H9 (cell line): ENCODE measurements around the gene DEGS2. TPM values are rescaled to one million over a fixed set of nuclear protein-coding genes. Genes with fewer than 3 reads are reported as not detected.

Experiments used
- DNase-seq: peaks from one replicate; pipeline ENCODE4 v3.0.0-alpha.2; 2017
- H2AFZ ChIP-seq: one replicate; pipeline ENCODE4 v1.6.1; 2013; ENCODE audit warnings: mild to moderate bottlenecking, low read length, control low read depth, moderate library complexity
- H2AK5ac ChIP-seq: 2 replicates; pipeline ENCODE4 v1.6.1; 2013; ENCODE audit warnings: low read length, control low read depth, mixed read lengths; ENCODE audit not compliant: insufficient read length
- H2BK120ac ChIP-seq: one replicate; pipeline ENCODE4 v1.6.1; 2013; ENCODE audit warnings: low read depth, mild to moderate bottlenecking, low read length, control low read depth, inconsistent platforms; ENCODE audit not compliant: poor library complexity, severe bottlenecking
- H2BK12ac ChIP-seq: 2 replicates; pipeline ENCODE4 v1.6.1; 2013; ENCODE audit warnings: low read length, control low read depth, mixed read lengths, low read depth; ENCODE audit not compliant: insufficient read length
- H2BK15ac ChIP-seq: 2 replicates; pipeline ENCODE4 v1.6.1; 2013; ENCODE audit warnings: low read depth, low read length, control low read depth
- H2BK20ac ChIP-seq: one replicate; pipeline ENCODE4 v1.6.1; 2013; ENCODE audit warnings: low read depth, mild to moderate bottlenecking, low read length, control low read depth, inconsistent platforms; ENCODE audit not compliant: poor library complexity, severe bottlenecking
- H2BK5ac ChIP-seq: 2 replicates; pipeline ENCODE4 v1.6.1; 2013; ENCODE audit warnings: low read length, control low read depth, mixed read lengths; ENCODE audit not compliant: insufficient read length
- H3K14ac ChIP-seq: 2 replicates; pipeline ENCODE4 v1.6.1; 2013; ENCODE audit warnings: low read length, control low read depth; ENCODE audit not compliant: insufficient read depth
- H3K18ac ChIP-seq: 2 replicates; pipeline ENCODE4 v1.6.1; 2013; ENCODE audit warnings: low read depth, mild to moderate bottlenecking, mixed read lengths, low read length, control low read depth; ENCODE audit not compliant: insufficient read length
- H3K23ac ChIP-seq: 2 replicates; pipeline ENCODE4 v1.6.1; 2013; ENCODE audit warnings: low read length, control low read depth, mixed read lengths, low read depth; ENCODE audit not compliant: insufficient read length
- H3K23me2 ChIP-seq: 2 replicates; pipeline ENCODE4 v1.6.1; 2013; ENCODE audit warnings: low read depth, mild to moderate bottlenecking, mixed read lengths, low read length, control low read depth; ENCODE audit not compliant: insufficient read length, poor library complexity, severe bottlenecking
- H3K27ac ChIP-seq: 2 replicates; pipeline ENCODE4 v1.5.1; 2013; ENCODE audit warnings: low read length, control low read depth, mixed read lengths, low read depth; ENCODE audit not compliant: insufficient read length
- H3K27me3 ChIP-seq: 2 replicates; pipeline ENCODE4 v1.6.1; 2013; ENCODE audit warnings: low read length, control low read depth, inconsistent platforms; ENCODE audit not compliant: insufficient read depth
- H3K4ac ChIP-seq: 2 replicates; pipeline ENCODE4 v1.6.1; 2013; ENCODE audit warnings: low read depth, mild to moderate bottlenecking, control low read depth, inconsistent platforms, low read length, moderate library complexity
- H3K4me1 ChIP-seq: 2 replicates; pipeline ENCODE4 v1.6.1; 2013; ENCODE audit warnings: low read length, control low read depth, inconsistent platforms; ENCODE audit not compliant: insufficient read depth
- H3K4me2 ChIP-seq: 2 replicates; pipeline ENCODE4 v1.6.1; 2013; ENCODE audit warnings: low read length, control low read depth, mixed read lengths; ENCODE audit not compliant: insufficient read length, insufficient read depth
- H3K56ac ChIP-seq: 2 replicates; pipeline ENCODE4 v1.6.1; 2013; ENCODE audit warnings: low read depth, mild to moderate bottlenecking, mixed read lengths, low read length, control low read depth; ENCODE audit not compliant: insufficient read length
- H3K79me1 ChIP-seq: 2 replicates; pipeline ENCODE4 v1.6.1; 2013; ENCODE audit warnings: low read depth, mild to moderate bottlenecking, moderate library complexity, low read length, control low read depth, inconsistent platforms; ENCODE audit not compliant: insufficient read depth, poor library complexity, severe bottlenecking
- H3K79me2 ChIP-seq: 2 replicates; pipeline ENCODE4 v1.6.1; 2013; ENCODE audit warnings: low read length, control low read depth, inconsistent platforms; ENCODE audit not compliant: insufficient read depth
- H3K9ac ChIP-seq: 2 replicates; pipeline ENCODE4 v1.6.1; 2013; ENCODE audit warnings: low read length, control low read depth, mixed read lengths; ENCODE audit not compliant: insufficient read length; ENCODE audit errors: extremely low read depth
- H3K9me3 ChIP-seq: one replicate; pipeline ENCODE4 v1.6.1; 2013; ENCODE audit warnings: low read depth, low read length, inconsistent platforms; ENCODE audit not compliant: control insufficient read depth
- H3T11ph ChIP-seq: one replicate; pipeline ENCODE4 v1.6.1; 2013; ENCODE audit warnings: mild to moderate bottlenecking, low read length, control low read depth, inconsistent platforms
- H4K20me1 ChIP-seq: one replicate; pipeline ENCODE4 v1.6.1; 2013; ENCODE audit not compliant: control insufficient read depth, insufficient read length, insufficient read depth
- H4K5ac ChIP-seq: 2 replicates; pipeline ENCODE4 v1.6.1; 2013; ENCODE audit warnings: low read depth, mild to moderate bottlenecking, mixed read lengths, low read length, control low read depth; ENCODE audit not compliant: insufficient read length
- H4K8ac ChIP-seq: replicated peaks from 2 replicates; pipeline ENCODE4 v1.6.1; 2013; ENCODE audit warnings: low read length, control low read depth, mixed read lengths, low read depth; ENCODE audit not compliant: insufficient read length
- H4K91ac ChIP-seq: 2 replicates; pipeline ENCODE4 v1.6.1; 2013; ENCODE audit warnings: low read depth, mild to moderate bottlenecking, moderate library complexity, mixed read lengths, low read length, control low read depth; ENCODE audit not compliant: insufficient read length
- H3K27ac Mint-ChIP-seq, 3 experiments: 2 replicates in 2 of 3; 3 replicates in 1 of 3; pipeline ENCODE4 v1.8.0; 2020 to 2021; ENCODE audit warnings: mixed read lengths in 3 of 3, mild to moderate bottlenecking in 1 of 3, moderate library complexity in 1 of 3
- H3K27me3 Mint-ChIP-seq: 2 replicates; pipeline ENCODE4 v1.8.0; 2021; ENCODE audit warnings: low read depth, mild to moderate bottlenecking, moderate library complexity, mixed read lengths
- H3K36me3 Mint-ChIP-seq, 3 experiments: 2 replicates in 2 of 3; 3 replicates in 1 of 3; pipeline ENCODE4 v1.8.0; 2020 to 2021; ENCODE audit warnings: low read depth in 3 of 3, mixed read lengths in 3 of 3; ENCODE audit not compliant: insufficient read depth in 1 of 3
- H3K4me1 Mint-ChIP-seq, 2 experiments: 2 replicates each; pipeline ENCODE4 v1.8.0; 2020; ENCODE audit warnings: mixed read lengths in 2 of 2
- H3K4me3 Mint-ChIP-seq, 2 experiments: 2 replicates in 1 of 2; 3 replicates in 1 of 2; pipeline ENCODE4 v1.8.0; 2020 to 2021; ENCODE audit warnings: mild to moderate bottlenecking in 2 of 2, mixed read lengths in 2 of 2, moderate library complexity in 1 of 2
- H3K9me3 Mint-ChIP-seq, 2 experiments: 2 replicates in 1 of 2; 3 replicates in 1 of 2; pipeline ENCODE4 v1.8.0; 2020; ENCODE audit warnings: mild to moderate bottlenecking in 2 of 2, mixed read lengths in 2 of 2, moderate library complexity in 1 of 2
- CTCF ChIP-seq: fragments of 200-600 bp; sonication (generic); conservative IDR thresholded peaks from 3 replicates; pipeline ENCODE4 v1.8.0; 2021; ENCODE audit warnings: antibody characterized with exemption, mild to moderate bottlenecking
- WGBS: extraction: QIAGEN DNeasy Blood & Tissue Kit; methylation state at CpG from one replicate; pipeline ENCODE4 v1.1.7; 2013; ENCODE audit warnings: missing lambda C conversion rate, low lambda C conversion rate, mixed read lengths; ENCODE audit not compliant: insufficient read length; ENCODE audit errors: extremely low coverage; 5-methylcytosine and 5-hydroxymethylcytosine counted together
- total RNA-seq: library from RNA; stranded (reverse); gene quantifications from 2 replicates; pipeline ENCODE4 v1.2.1, GENCODE V29; 2021

DEGS2 gene
- total RNA-seq, 1 experiment from 2014 or later = 0.72 TPM

- Histone ChIP-seq H2AK5ac (no peak overlapping the region), H4K5ac (no peak overlapping the region), H4K20me1 (no peaks in the 10 kb centered on the region), H3K14ac (no peak overlapping the region; the same call in 1 of the 2 replicates), H3K9ac (no peak overlapping the region), H3K27me3 (peaks cover 15% of the 10 kb centered on the region), H2BK5ac (no peak overlapping the region), H3K4me1 (no peaks in the 10 kb centered on the region; the same call in 1 of the 2 replicates), H3K79me1 (no peaks in the 10 kb centered on the region), H3K4me2 (no peak overlapping the region), H2BK15ac (no peak overlapping the region), H2BK120ac (no peak overlapping the region), H3K56ac (no peak overlapping the region), H2BK20ac (no peak overlapping the region), H3K79me2 (no peaks in the 10 kb centered on the region), H4K91ac (no peak overlapping the region), H2BK12ac (no peak overlapping the region), H3K4ac (no peak overlapping the region), H3K9me3 (no peaks in the 10 kb centered on the region), H3T11ph (no peak overlapping the region), H2AFZ (no peak overlapping the region), H3K27ac (no peak overlapping the region), H3K23me2 (peaks cover 3% of the 10 kb centered on the region), H4K8ac (no peak overlapping the region), H3K23ac (no peak overlapping the region), H3K18ac (no peak overlapping the region)
- peaks cover 5 to 19% of the 10 kb centered on the region in 2 experiments for H3K4me1 Mint-ChIP-seq
- peaks cover 0 to 3% (median 0%) of the 10 kb centered on the region in 3 experiments; a peak in 2 of 7 replicates for H3K36me3 Mint-ChIP-seq
- H3K9me3 Mint-ChIP-seq = peaks cover 6% of the 10 kb centered on the region in 2 experiments; a peak in 3 of 5 replicates
- H3K27ac Mint-ChIP-seq = peak overlapping the region in 2 of 3 experiments; percentile 66 to 68; a peak in 2 of 7 replicates
- no CpG with 5 or more reads among the region's 8 CpGs for whole genome bisulfite sequencing
- no peak overlapping the region for H3K4me3 Mint-ChIP-seq
- DNase-seq = peak; percentile 92
- peak; percentile 93 for TF ChIP-seq CTCF
- peaks cover 61% of the 10 kb centered on the region for H3K27me3 Mint-ChIP-seq
These were observed 4.3 kb downstream of the DEGS2 start for GRCh38 chr14:100155049-100155621.
